Smooth muscle cell of bladder (primary cell): ENCODE measurements around the gene ZC3H7B. TPM values are rescaled to one million over a fixed set of nuclear protein-coding genes. Genes with fewer than 3 reads are reported as not detected.

ENCODE experiments used
- total RNA-seq: library from RNA; depleted of rRNA; stranded (reverse); fragments of >200 nt; gene quantifications from 2 replicates; pipeline ENCODE4 v1.2.3, GENCODE V29; 2014

The ZC3H7B gene
- total RNA-seq = 57.3 and 58.1 TPM in 2 replicates

GRCh38 chr22:41301085-41302020, at the start of gene ZC3H7B:
Gene ZC3H7B (plus strand): TSS chr22:41301525. CDS start chr22:41320661, 19,136 bp downstream.

GRCh38 chr22:41285820-41286638, 15.3 kb upstream of the ZC3H7B start, which contains the start of gene RANGAP1:
Gene RANGAP1 (minus strand): TSS chr22:41286187. CDS start chr22:41281044, 5,143 bp downstream.

DNA sequence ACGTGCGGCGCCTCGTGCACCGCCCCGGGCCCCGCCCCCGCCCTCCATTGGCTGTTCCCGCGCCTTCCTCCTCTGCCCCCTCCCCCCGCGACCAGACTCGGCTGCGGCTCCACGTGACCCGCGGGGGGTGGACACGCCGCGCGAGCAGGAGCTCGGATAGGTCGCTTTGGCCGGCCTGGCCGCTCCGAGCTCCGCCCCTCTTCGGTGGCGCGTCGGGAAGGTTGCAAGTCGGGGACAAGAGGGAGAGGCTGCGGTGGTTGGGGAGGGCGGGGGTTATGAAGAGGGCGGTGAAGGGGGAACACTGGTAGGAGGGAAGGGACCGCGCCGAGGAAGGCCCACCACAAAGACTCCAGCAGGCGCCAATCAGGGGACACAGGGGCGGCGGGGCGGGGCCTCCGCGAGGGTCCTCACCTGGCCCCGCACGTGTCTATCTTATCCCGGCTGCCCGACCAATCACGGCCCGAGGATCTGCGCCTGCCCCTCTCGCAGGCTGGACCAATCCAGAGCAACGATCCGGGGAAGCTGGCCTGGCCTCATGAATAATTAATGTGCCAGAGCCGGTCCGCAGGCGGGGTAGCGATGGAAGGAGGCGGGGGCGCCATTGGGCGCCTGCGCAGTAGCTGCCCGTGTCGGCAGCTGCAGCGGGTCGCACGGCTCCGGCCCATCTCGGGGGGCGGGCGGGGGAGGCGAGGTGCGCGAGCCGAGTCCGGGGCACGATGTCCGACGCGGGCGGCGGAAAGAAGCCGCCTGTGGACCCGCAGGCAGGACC, 80.2 kb downstream of the ZC3H7B start, which contains the start of gene TEF:
TEF (plus strand) TSS at position 614 of the 769 bp plus-strand sequence; CDS start at position 717, 103 bp downstream.

Other genes starting within 250 kb of the ZC3H7B start
- 24.3 and 27.7 TPM in 2 replicates for gene EP300, start 208.9 kb upstream of the ZC3H7B start, total RNA-seq
- 16.9 and 20.3 TPM in 2 replicates for gene L3MBTL2, start 96.2 kb upstream of the ZC3H7B start, total RNA-seq
- 0.71 and 1.8 TPM in 2 replicates for gene CHADL, start 60.6 kb upstream of the ZC3H7B start, total RNA-seq
- gene RANGAP1, start 15.3 kb upstream of the ZC3H7B start, total RNA-seq = 44.9 and 45.9 TPM in 2 replicates
- gene TEF, start 80.4 kb downstream of the ZC3H7B start, total RNA-seq = 7.7 and 9.9 TPM in 2 replicates
- gene TOB2, start 145.3 kb downstream of the ZC3H7B start, total RNA-seq = 11.2 and 15.1 TPM in 2 replicates
- 55.2 and 60.6 TPM in 2 replicates for gene PHF5A, start 167.2 kb downstream of the ZC3H7B start, total RNA-seq
- gene ACO2, start 167.6 kb downstream of the ZC3H7B start, total RNA-seq = 64.0 and 64.9 TPM in 2 replicates
- 20.6 and 27.0 TPM in 2 replicates for gene POLR3H, start 242.9 kb downstream of the ZC3H7B start, total RNA-seq